ENCODE data around the gene CAP1. TPM values are rescaled to one million over a fixed set of nuclear protein-coding genes. Genes with fewer than 3 reads are reported as not detected.

CAP1 gene
- total RNA-seq, 6 donors from 2014 or later: 113 to 502 (median 245) TPM

DNA sequence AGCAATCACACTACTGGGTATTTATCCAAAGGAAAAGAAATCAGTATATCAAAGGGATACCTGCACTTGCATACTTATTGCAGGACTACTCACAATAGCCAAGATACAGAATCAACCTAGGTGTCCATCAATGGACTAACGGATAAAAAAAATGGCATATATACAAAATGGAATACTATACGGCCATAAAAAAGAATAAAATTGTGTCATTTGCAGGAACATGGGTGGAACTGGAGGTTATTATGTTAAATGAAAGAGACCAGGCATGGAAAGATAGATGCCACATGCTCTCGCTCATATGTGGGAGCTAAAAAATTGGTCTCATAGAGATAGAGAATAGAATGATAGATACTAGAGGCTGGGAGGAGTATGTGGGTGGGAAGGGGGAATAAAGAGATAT lies 29.3 kb upstream of the CAP1 start:
- H3K36me3 ChIP-seq: no peaks in the 10 kb centered on the region
- WGBS, 2 donors: 94 to 95% methylated on average over 3 of the region's 3 CpGs
- no peak overlapping the region for H3K27ac ChIP-seq
- no peaks in the 10 kb centered on the region for H3K9me3 ChIP-seq
- TF ChIP-seq POLR2AphosphoS5 (IDR thresholded peaks at IDR 0.05) (no peak), CTCF (IDR thresholded peaks at IDR 0.05) (no peak), POLR2A (IDR thresholded peaks at IDR 0.05) (no peak), EP300 (IDR thresholded peaks at IDR 0.05) (no peak)
- DNase-seq: no peak
- no peak for ATAC-seq (ENCODE audit: low FRiP score in 2 of 2)
- H3K27me3 ChIP-seq: no peaks in the 10 kb centered on the region
- no peak overlapping the region for H3K4me3 ChIP-seq
- peaks cover 0 to 3% (median 3%) of the 10 kb centered on the region in 4 donors for H3K4me1 ChIP-seq

GRCh38 chr1:40014253-40014706 lies 26.2 kb upstream of the CAP1 start:
- DNase-seq: no peak
- Histone ChIP-seq H3K9me3 (no peaks in the 10 kb centered on the region), H3K27ac (no peak overlapping the region), H3K4me1 (peaks cover 0 to 3% (median 3%) of the 10 kb centered on the region in 4 donors), H3K4me3 (no peak overlapping the region), H3K27me3 (no peaks in the 10 kb centered on the region), H3K36me3 (no peaks in the 10 kb centered on the region)
- WGBS, 2 donors: 73 to 75% methylated on average over 3 of the region's 3 CpGs
- TF ChIP-seq POLR2A (IDR thresholded peaks at IDR 0.05): no peak
- TF ChIP-seq POLR2AphosphoS5 (IDR thresholded peaks at IDR 0.05): no peak
- no peak for TF ChIP-seq CTCF (IDR thresholded peaks at IDR 0.05)
- no peak for TF ChIP-seq EP300 (IDR thresholded peaks at IDR 0.05)
- ATAC-seq (ENCODE audit: low FRiP score in 2 of 2): no peak

DNA sequence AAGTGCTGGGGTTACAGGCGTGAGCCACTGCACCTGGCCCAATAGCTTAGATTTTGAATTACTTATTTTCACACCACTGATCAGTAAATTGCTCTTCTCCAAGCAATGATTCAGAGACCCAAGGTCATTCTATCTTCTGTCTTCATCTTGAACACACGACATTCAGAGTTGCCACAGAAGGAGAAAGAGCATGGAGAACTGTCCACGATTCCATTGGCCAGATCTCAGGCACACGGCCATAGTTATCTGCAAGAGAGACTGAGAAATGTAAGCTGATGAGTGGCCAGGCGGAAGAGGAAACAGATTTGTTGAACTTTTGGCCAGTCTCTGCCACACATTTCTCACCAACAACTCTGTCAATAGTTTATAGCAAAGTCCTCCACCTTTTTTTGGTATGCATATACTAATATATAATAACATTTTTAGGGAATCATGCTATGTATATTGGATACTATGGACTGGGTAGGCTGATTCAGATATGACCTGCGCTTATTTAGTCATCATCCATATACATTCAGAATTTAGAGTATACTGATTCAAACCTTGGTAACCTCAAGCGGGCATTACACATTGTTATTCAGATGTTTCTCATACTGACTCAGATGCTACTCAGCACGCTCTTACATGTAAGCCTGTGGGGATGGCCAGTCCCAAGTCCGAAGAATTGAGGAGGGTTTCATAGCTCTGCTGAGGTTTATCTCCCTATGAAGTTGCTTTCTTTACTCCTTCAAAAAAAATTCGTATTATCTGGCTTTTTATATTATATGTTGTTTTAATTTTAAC lies 25.5 kb upstream of the CAP1 start:
- Histone ChIP-seq H3K4me3 (no peak overlapping the region), H3K4me1 (peaks cover 0 to 3% (median 3%) of the 10 kb centered on the region in 4 donors), H3K9me3 (no peaks in the 10 kb centered on the region), H3K27me3 (no peaks in the 10 kb centered on the region), H3K36me3 (no peaks in the 10 kb centered on the region), H3K27ac (no peak overlapping the region)
- TF ChIP-seq POLR2A (IDR thresholded peaks at IDR 0.05): no peak
- no peak for TF ChIP-seq POLR2AphosphoS5 (IDR thresholded peaks at IDR 0.05)
- TF ChIP-seq EP300 (IDR thresholded peaks at IDR 0.05): no peak
- TF ChIP-seq CTCF (IDR thresholded peaks at IDR 0.05): no peak
- ATAC-seq (ENCODE audit: low FRiP score in 2 of 2) (no peak), DNase-seq (no peak)
- WGBS, 2 donors: 64 to 68% methylated on average over 10 of the region's 10 CpGs

DNA sequence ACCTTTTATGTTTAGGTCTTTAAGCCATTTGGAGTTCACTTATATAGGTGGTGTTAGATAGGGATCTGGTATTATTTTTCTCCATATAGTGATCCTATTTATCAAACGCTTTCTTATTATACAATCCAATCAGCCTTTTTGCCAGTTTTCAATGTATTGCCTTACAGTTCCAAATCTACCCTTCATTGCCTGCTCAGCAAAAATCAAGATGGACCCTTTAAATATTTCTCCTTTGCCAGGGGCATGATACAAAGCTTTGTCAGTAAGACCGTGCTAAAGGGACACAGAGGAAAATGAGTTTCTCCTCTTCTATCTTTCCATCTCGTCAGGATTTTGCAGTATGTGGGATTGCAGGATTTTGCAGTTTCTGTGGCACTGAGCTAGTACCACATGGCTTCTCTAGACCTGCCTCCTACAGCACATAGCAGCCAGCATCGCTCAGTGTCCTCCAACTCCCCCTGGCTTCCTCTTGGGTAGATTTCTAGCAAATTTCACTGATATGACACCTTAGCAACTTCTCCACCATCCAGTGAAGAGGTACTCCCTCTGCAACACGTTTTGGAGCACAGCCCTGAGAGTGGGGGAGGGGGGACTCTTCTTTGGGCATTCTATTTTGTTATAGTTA lies 22.5 kb upstream of the CAP1 start:
- Histone ChIP-seq H3K27ac (no peak overlapping the region), H3K27me3 (no peaks in the 10 kb centered on the region), H3K36me3 (no peaks in the 10 kb centered on the region), H3K4me3 (no peak overlapping the region), H3K4me1 (peaks cover 0 to 3% (median 3%) of the 10 kb centered on the region in 4 donors), H3K9me3 (no peaks in the 10 kb centered on the region)
- TF ChIP-seq CTCF (IDR thresholded peaks at IDR 0.05): no peak
- no peak for TF ChIP-seq EP300 (IDR thresholded peaks at IDR 0.05)
- TF ChIP-seq POLR2A (IDR thresholded peaks at IDR 0.05): no peak
- TF ChIP-seq POLR2AphosphoS5 (IDR thresholded peaks at IDR 0.05): no peak
- ATAC-seq (ENCODE audit: low FRiP score in 2 of 2): no peak
- DNase-seq: no peak
- 61 to 62% methylated on average over 5 of the region's 5 CpGs for WGBS, 2 donors

All from upper lobe of left lung (tissue), 6 donors.